Coronary artery (tissue), 2 donors: ENCODE data around the gene IL5RA.

Experiments
- DNase-seq: peaks from one replicate; pipeline ENCODE4 v3.0.0-alpha.2; 2017; ENCODE audit warnings: low spot score
- H3K27ac ChIP-seq, 2 donors: fragments of 200-600 bp; sonication (generic); one replicate each; pipeline ENCODE4 v1.5.1; 2016 to 2019
- H3K4me3 ChIP-seq: fragments of 200-600 bp; sonication (generic); 2 replicates; pipeline ENCODE4 v1.5.1; 2016; ENCODE audit warnings: mild to moderate bottlenecking, moderate library complexity
- TF ChIP-seq, protein P1 (sequence below): fragments of 200-600 bp; sonication (generic); IDR thresholded peaks from one replicate; pipeline ENCODE4 v1.5.1; 2019; ENCODE audit warnings: antibody characterized with exemption

The IL5RA gene

DNA sequence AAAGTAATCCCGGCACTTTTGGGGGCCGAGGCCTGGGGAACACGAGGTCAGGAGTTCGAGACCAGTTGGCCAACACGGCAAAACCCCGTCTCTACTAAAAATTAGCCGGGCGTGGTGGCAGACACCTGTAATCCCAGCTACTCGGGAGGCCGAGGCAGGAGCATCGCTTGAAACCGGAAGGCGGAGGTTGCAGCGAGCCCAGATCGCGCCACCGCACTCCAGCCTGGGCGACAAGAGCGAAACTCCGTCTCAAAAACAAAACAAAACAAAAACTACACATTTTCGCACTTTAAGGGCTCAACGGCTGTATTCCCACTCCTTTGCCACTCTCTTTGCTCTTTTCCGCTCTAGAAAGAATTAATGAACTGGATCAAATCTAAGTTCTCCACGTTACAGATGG lies 15.8 kb upstream of the IL5RA start:
- peak overlapping the region; percentile 93 to 97 for H3K27ac ChIP-seq
- TF ChIP-seq, protein P1, sequence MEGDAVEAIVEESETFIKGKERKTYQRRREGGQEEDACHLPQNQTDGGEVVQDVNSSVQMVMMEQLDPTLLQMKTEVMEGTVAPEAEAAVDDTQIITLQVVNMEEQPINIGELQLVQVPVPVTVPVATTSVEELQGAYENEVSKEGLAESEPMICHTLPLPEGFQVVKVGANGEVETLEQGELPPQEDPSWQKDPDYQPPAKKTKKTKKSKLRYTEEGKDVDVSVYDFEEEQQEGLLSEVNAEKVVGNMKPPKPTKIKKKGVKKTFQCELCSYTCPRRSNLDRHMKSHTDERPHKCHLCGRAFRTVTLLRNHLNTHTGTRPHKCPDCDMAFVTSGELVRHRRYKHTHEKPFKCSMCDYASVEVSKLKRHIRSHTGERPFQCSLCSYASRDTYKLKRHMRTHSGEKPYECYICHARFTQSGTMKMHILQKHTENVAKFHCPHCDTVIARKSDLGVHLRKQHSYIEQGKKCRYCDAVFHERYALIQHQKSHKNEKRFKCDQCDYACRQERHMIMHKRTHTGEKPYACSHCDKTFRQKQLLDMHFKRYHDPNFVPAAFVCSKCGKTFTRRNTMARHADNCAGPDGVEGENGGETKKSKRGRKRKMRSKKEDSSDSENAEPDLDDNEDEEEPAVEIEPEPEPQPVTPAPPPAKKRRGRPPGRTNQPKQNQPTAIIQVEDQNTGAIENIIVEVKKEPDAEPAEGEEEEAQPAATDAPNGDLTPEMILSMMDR, result no peak
- peak overlapping the region; percentile 99 for H3K4me3 ChIP-seq
- DNase-seq, result no peak

DNA sequence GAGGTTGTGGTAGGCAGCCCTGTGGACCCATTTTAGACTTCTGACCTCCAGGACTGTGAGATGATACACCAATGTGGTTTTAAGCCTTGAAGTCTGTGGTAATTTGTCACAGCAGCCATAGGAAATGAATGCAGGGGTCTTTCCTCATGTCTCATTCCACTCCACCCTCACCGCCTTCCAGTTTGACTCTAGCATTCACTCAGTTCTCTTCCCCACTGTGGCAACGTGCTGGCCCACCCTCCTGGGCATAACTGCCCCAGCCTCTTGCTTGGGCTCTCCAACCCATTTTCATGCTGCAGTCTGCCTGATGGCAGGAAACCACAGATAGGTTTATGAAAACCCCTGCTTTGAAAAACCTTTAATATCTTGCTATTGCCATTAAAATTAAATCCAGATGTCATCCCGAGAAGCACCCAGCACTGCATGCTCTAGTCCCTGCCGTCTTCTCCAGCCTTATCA lies 9.2 kb upstream of the IL5RA start:
- no peak for DNase-seq
- Histone ChIP-seq H3K4me3 (no peak overlapping the region), H3K27ac (no peak overlapping the region)
- TF ChIP-seq, protein P1, result no peak

DNA sequence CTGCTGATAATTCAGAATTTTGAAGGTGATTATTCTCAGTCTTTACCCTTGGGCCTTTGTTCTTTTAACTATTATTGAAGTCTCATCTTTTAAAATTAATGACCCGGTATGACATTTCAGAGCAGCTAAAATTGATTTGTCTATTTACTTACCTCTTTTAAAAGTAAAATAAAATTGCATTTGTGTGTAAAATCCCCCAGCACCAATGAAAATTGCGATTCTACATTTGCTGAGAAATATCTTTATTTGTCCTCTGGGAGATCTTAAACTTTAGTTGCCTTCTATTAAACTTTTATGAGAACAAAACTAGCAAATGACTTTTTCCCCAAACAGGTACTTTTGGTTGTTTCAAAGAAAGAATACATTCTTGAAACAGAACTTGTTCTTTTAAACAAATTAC lies 7.5 kb upstream of the IL5RA start:
- TF ChIP-seq, protein P1, result no peak
- DNase-seq, result no peak
- no peak overlapping the region for H3K4me3 ChIP-seq
- H3K27ac ChIP-seq, result no peak overlapping the region

DNA sequence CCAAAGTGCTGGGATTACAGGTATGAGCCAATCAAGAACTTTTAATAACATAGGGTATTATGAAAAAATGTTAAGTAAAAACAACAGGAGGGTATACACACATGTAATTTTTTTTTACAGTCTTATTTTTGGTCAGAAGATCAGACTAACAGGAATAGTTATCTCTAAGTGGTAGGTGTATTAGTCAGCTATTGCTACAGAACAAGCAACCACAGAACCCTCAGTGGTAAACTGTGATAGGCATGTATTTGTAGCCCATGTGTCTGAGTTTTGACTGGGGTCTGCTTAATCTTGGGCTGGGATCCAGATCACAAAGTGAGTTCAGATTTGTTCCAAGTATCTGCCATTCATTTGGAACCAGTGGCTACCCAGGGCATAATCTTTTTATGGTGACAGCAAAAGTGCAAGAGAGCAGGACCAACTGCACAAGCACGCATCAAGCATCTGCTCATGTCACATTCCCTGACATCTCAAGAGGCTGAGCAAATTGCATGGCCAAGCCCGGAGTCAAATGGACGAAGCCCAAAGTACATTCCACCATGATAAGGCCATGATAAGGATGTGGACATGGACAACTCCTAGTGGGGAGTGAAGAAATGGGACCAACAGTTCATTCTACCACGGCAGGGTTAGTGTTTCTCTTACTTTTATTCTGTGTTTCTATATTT lies 3.0 kb upstream of the IL5RA start:
- no peak for DNase-seq
- TF ChIP-seq, protein P1, result no peak
- H3K27ac ChIP-seq, result no peak overlapping the region
- H3K4me3 ChIP-seq, result no peak overlapping the region

DNA sequence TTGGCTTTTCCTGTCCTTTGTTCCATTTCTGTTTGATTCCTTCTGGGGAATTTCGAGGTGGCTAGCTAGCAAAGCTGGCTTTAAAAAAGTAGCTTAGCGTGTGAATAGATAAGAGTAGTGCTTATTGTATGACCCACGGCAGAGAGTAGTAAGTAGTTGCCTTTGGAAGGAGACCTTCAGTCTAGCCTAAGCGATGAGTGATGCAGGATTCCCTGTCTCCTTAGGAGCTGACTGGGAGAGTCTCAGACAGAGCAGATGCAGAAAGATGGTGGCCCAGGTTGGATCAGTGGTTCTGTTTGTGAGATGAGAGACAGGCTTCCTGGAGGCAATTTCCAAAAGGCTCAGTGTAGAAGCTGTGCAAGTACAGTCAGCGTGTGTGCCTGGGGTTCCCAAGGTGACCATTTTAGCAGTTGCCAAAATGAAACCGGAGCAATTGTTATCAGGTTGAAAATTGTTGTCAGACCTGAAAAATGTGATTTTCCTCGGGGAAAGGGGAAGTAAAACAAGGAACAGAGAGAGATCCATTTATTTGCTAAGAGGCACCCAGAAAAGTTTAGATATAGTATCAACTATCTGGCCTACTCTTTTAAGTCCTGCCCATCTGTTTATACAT lies 681 bp upstream of the IL5RA start:
- no peak overlapping the region for H3K4me3 ChIP-seq
- DNase-seq, result no peak
- H3K27ac ChIP-seq, result no peak overlapping the region
- TF ChIP-seq, protein P1, result no peak

DNA sequence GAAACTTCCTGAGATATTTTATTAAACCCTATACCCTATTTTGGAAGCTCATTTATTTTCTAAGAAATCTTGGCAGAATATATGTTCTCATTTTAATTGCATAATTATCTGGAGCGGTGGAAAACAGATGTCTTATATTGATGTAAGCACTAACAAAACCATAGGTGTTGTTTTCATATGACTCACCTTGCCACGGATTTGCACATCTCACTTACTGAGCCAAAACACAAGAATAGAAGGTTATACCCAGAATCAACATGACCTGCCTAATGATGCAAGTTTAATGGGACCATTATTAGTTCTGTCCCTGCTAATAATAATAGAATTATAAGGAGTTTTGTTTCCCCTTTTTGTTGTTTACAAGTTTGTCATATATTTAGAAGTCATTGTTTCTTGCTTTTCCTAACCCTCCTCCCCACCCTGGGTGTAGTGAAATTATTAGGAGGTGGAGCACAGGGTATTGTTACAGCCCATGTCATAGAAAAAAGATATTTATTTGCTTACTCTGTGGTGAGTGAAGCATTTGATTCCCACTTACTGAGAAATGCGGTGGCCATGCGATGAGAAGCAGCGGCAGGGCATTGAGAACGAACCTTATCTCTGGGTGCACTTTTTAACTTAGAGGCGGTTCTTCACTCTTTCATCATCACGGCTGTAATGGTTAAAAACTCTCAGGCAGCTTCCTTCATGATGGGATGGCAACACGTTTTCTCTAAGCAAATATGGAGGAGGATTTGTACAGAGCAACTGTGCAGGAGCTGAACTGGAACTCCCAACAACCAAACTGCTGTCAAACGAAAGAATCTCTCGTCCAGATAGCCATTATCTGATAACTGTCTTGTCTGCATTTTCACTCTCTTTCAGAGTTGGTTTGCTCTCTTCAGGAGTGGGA lies 521 bp downstream of the IL5RA start:
- TF ChIP-seq, protein P1, result no peak
- Histone ChIP-seq H3K27ac (no peak overlapping the region), H3K4me3 (peak overlapping the region; percentile 37)
- DNase-seq, result no peak
